Stomach (tissue), 4 donors: Measurements from ENCODE around the gene MRPS18C.

Experiments
- EP300 ChIP-seq: sonication (generic); formaldehyde crosslinking; IDR thresholded peaks from one replicate; pipeline ENCODE4 v1.6.1; 2017; ENCODE audit warnings: antibody characterized with exemption
- POLR2A ChIP-seq, 4 donors: fragments of 450-650 bp; IDR thresholded peaks; one replicate each; pipeline ENCODE4 v1.6.1; 2016; ENCODE audit warnings: antibody characterized with exemption in 4 of 4, control low read depth in 2 of 4, mild to moderate bottlenecking in 1 of 4, moderate library complexity in 1 of 4
- POLR2AphosphoS5 ChIP-seq, 3 donors: sonication (generic); formaldehyde crosslinking; IDR thresholded peaks; one replicate each; pipeline ENCODE4 v1.6.1; 2016; ENCODE audit warnings: antibody characterized with exemption in 3 of 3
- TF ChIP-seq, protein P1 (sequence below), 7 experiments: fragments of 450-650 bp in 4 of 7; fragments of 200-600 bp in 3 of 7; sonication (generic) in 3 of 7; IDR thresholded peaks; one replicate each; pipeline ENCODE4 v1.5.1; 2016 to 2019; ENCODE audit warnings: antibody characterized with exemption in 7 of 7, control low read depth in 2 of 7, mild to moderate bottlenecking in 1 of 7

- TF ChIP-seq, protein P1, sequence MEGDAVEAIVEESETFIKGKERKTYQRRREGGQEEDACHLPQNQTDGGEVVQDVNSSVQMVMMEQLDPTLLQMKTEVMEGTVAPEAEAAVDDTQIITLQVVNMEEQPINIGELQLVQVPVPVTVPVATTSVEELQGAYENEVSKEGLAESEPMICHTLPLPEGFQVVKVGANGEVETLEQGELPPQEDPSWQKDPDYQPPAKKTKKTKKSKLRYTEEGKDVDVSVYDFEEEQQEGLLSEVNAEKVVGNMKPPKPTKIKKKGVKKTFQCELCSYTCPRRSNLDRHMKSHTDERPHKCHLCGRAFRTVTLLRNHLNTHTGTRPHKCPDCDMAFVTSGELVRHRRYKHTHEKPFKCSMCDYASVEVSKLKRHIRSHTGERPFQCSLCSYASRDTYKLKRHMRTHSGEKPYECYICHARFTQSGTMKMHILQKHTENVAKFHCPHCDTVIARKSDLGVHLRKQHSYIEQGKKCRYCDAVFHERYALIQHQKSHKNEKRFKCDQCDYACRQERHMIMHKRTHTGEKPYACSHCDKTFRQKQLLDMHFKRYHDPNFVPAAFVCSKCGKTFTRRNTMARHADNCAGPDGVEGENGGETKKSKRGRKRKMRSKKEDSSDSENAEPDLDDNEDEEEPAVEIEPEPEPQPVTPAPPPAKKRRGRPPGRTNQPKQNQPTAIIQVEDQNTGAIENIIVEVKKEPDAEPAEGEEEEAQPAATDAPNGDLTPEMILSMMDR (IDR thresholded peaks at IDR 0.05): no peak
- TF ChIP-seq POLR2A (IDR thresholded peaks at IDR 0.05): no peak
- no peak for TF ChIP-seq EP300
- no peak for TF ChIP-seq POLR2AphosphoS5 (IDR thresholded peaks at IDR 0.05)
These were observed 47.0 kb upstream of the MRPS18C start for GRCh38 chr4:83408908-83409307.
